HCT116 (cell line): ENCODE results near the gene PDE4B. TPM values are rescaled to one million over a fixed set of nuclear protein-coding genes. Genes with fewer than 3 reads are reported as not detected.

ENCODE experiments used
- ATAC-seq: fragments of 200-7000 bp; cut with Tn5 transposase; 2 replicates; pipeline ENCODE4 v1.9.1; 2020; ENCODE audit warnings: mild to moderate bottlenecking, moderate library complexity
- BruUV-seq: library from RNA; stranded (reverse); fragments of 400-500 nt; replicated peaks from 2 replicates; lab custom pipeline; 2021; lab: Mats Ljungman, UMichigan
- CTCF ChIA-PET: fragments of 300-600 bp; sonication (Branson Sonifier 250); formaldehyde crosslinking; loops from one replicate; lab custom pipeline; 2021; ENCODE audit warnings: antibody characterized with exemption; lab: Charles Lee
- POLR2A ChIA-PET: fragments of 300-600, 350-600 bp; sonication (Branson Sonifier 250); formaldehyde crosslinking; loops from one replicate; lab custom pipeline; 2021; ENCODE audit warnings: antibody characterized with exemption; lab: Charles Lee
- RAD21 ChIA-PET, 2 experiments: fragments of 300-600 bp; sonication (Branson Sonifier 250); formaldehyde crosslinking; loops; one replicate each; lab custom pipeline; 2023; ENCODE audit warnings: low total read pairs in 2 of 2; ENCODE audit not compliant: uncharacterized antibody in 2 of 2, unreplicated experiment in 2 of 2, low non-redundant PET in 1 of 2; lab: Charles Lee
- DNase-seq: peaks from one replicate; pipeline ENCODE4 v3.0.0-alpha.2; 2010; ENCODE audit warnings: low read depth, low spot score
- H2AFZ ChIP-seq: fragments of 200-600 bp; shearing (Covaris generic), sonication (generic); 2 replicates; pipeline ENCODE4 v1.6.1; 2017; ENCODE audit warnings: low read depth, mixed run types, mixed read lengths, antibody characterized with exemption, low read length; ENCODE audit not compliant: poor library complexity, severe bottlenecking
- H3K27ac ChIP-seq: 2 replicates; pipeline ENCODE4 v1.5.1; 2012; ENCODE audit warnings: low read depth, low read length
- H3K27me3 ChIP-seq: fragments of 200-600 bp; sonication (generic); 2 replicates; pipeline ENCODE4 v1.6.1; 2016; ENCODE audit warnings: mixed run types, low read length, mixed read lengths; ENCODE audit not compliant: insufficient read depth
- H3K36me3 ChIP-seq, 2 experiments: fragments of 200-500 bp in 1 of 2; fragments of 200-600 bp in 1 of 2; sonication (Bioruptor generic) in 1 of 2; sonication (generic) in 1 of 2; 2 replicates each; pipeline versions ENCODE4 v1.5.1 to v1.6.1; 2014 to 2016; ENCODE audit warnings: low read length in 2 of 2, inconsistent platforms in 1 of 2, mixed read lengths in 1 of 2, mixed run types in 1 of 2; ENCODE audit not compliant: insufficient read depth in 2 of 2, control insufficient read depth in 1 of 2
- H3K4me1 ChIP-seq, 2 experiments: fragments of 200-600 bp in 1 of 2; sonication (generic) in 1 of 2; 2 replicates each; pipeline versions ENCODE4 v1.5.1 to v1.6.1; 2012 to 2017; ENCODE audit warnings: low read length in 2 of 2, inconsistent platforms in 1 of 2, mild to moderate bottlenecking in 1 of 2, mixed read lengths in 1 of 2, mixed run types in 1 of 2, moderate library complexity in 1 of 2; ENCODE audit not compliant: insufficient read depth in 2 of 2, control insufficient read depth in 1 of 2
- H3K4me2 ChIP-seq: fragments of 200-600 bp; sonication (generic); 2 replicates; pipeline ENCODE4 v1.6.1; 2017; ENCODE audit warnings: mixed run types, low read length, mixed read lengths
- H3K4me3 ChIP-seq, 2 experiments: fragments of 200-600 bp in 1 of 2; sonication (generic) in 1 of 2; replicated peaks in 1 of 2; 2 replicates each; pipeline ENCODE4 v1.5.1; 2011 to 2016; ENCODE audit warnings: low read length in 2 of 2, control low read depth in 1 of 2, low read depth in 1 of 2, mild to moderate bottlenecking in 1 of 2, mixed read lengths in 1 of 2, mixed run types in 1 of 2
- H3K79me2 ChIP-seq: fragments of 200-600 bp; sonication (generic); 2 replicates; pipeline ENCODE4 v1.6.1; 2017; ENCODE audit warnings: mild to moderate bottlenecking, mixed run types, low read length, moderate library complexity, mixed read lengths; ENCODE audit not compliant: insufficient read depth
- H3K9ac ChIP-seq: fragments of 200-600 bp; sonication (generic); 2 replicates; pipeline ENCODE4 v1.6.1; 2016; ENCODE audit warnings: low read length, mixed read lengths
- H3K9me2 ChIP-seq: fragments of 200-600 bp; sonication (generic), shearing (Covaris generic); 2 replicates; pipeline ENCODE4 v1.6.1; 2017; ENCODE audit warnings: mixed run types, mild to moderate bottlenecking, moderate library complexity; ENCODE audit not compliant: insufficient read depth
- H3K9me3 ChIP-seq, 2 experiments: fragments of 200-500 bp in 1 of 2; fragments of 200-600 bp in 1 of 2; sonication (Bioruptor generic) in 1 of 2; sonication (generic) in 1 of 2; 2 replicates each; pipeline ENCODE4 v1.6.1; 2014 to 2017; ENCODE audit warnings: low read length in 2 of 2, mixed read lengths in 2 of 2, inconsistent platforms in 1 of 2, low read depth in 1 of 2, mild to moderate bottlenecking in 1 of 2, mixed run types in 1 of 2, moderate library complexity in 1 of 2; ENCODE audit not compliant: control insufficient read depth in 1 of 2, insufficient read depth in 1 of 2
- H4K20me1 ChIP-seq: fragments of 200-600 bp; sonication (generic), shearing (Covaris generic); 2 replicates; pipeline ENCODE4 v1.6.1; 2017; ENCODE audit warnings: mixed run types, mild to moderate bottlenecking, moderate library complexity; ENCODE audit not compliant: insufficient read depth
- CEBPB ChIP-seq: IDR thresholded peaks from 2 replicates; pipeline ENCODE4 v1.6.1; 2012; ENCODE audit warnings: low read depth
- ELF1 ChIP-seq: IDR thresholded peaks from 2 replicates; pipeline ENCODE4 v1.6.1; 2012; ENCODE audit warnings: low read depth, borderline replicate concordance
- POLR2AphosphoS5 ChIP-seq: IDR thresholded peaks from 2 replicates; pipeline ENCODE4 v1.6.1; 2011; ENCODE audit warnings: mild to moderate bottlenecking, low read depth, low read length, moderate library complexity
- RAD21 ChIP-seq: IDR thresholded peaks from 2 replicates; pipeline ENCODE4 v1.6.1; 2012; ENCODE audit warnings: low read depth, mild to moderate bottlenecking
- SIN3A ChIP-seq: IDR thresholded peaks from 2 replicates; pipeline ENCODE4 v1.6.1; 2012; ENCODE audit warnings: low read depth
- SP1 ChIP-seq: IDR thresholded peaks from 2 replicates; pipeline ENCODE4 v1.6.1; 2012; ENCODE audit warnings: low read depth
- SRF ChIP-seq: IDR thresholded peaks from 2 replicates; pipeline ENCODE4 v1.6.1; 2012; ENCODE audit warnings: low read depth
- intact Hi-C: fragments of 100-400 bp; cut with micrococcal nuclease; formaldehyde crosslinking; loops from 2 replicates; pipeline ENCODE4 v1.10.0; 2022
- total RNA-seq: library from RNA; stranded (reverse); gene quantifications from one replicate; pipeline ENCODE4 v1.2.1, GENCODE V29; 2021; ENCODE audit not compliant: unreplicated experiment
- TF ChIP-seq, protein P1 (sequence below): IDR thresholded peaks from 2 replicates; pipeline ENCODE4 v1.6.1; 2011; ENCODE audit warnings: mild to moderate bottlenecking, low read length, moderate library complexity; ENCODE audit not compliant: insufficient replicate concordance; ENCODE audit errors: extremely low read depth
- TF ChIP-seq, protein P2 (sequence below), 3 experiments: fragments of 200-600 bp in 1 of 3; sonication (generic) in 1 of 3; IDR thresholded peaks in 2 of 3; conservative IDR thresholded peaks in 1 of 3; 2 replicates each; pipeline ENCODE4 v1.5.1; 2012 to 2017; ENCODE audit warnings: low read depth in 2 of 3, low read length in 2 of 3, antibody characterized with exemption in 1 of 3, borderline replicate concordance in 1 of 3, control low read depth in 1 of 3, mild to moderate bottlenecking in 1 of 3, mixed read lengths in 1 of 3, mixed run types in 1 of 3, moderate library complexity in 1 of 3; ENCODE audit not compliant: insufficient read depth in 1 of 3

PDE4B gene
- total RNA-seq, 1 experiment from 2014 or later: 76.9 TPM

DNA sequence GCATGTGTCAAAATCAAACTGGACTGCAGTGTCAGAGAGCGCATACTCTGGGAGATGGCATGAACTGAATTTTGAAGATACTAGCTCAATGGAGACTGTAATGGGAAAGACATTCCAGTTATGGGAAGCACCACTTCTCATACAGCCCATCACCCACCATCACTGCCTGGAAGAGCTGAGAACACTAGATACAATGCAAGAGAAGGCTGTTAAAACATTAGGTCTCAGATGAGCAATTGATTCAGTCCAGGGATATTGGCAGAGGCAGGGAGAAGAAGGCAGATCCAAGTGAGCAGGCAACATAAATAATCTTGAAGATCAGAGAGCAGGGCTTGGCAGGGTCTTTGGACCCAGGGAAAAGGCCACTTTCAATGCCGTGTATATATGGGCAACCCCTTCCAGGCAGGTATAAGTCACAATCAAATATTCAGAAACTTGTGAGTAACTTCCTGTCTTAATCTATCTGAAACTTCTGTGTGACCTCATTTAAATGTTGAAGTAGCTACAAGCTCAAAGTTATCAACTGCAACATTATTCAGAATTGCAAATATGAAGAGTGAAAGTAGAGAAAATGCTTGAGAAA is 450.9 kb downstream of the PDE4B start:
- ChIA-PET POLR2A (no interaction called here), RAD21 (interaction anchor here (1.0 to 1.6 kb wide), 4 partner anchors 203 to 284 kb away, joined by 3 to 11 read pairs (median 4); no protein-coding TSS in a partner anchor), CTCF (interaction anchor here (0.6 to 5.1 kb wide), 8 partner anchors 10 to 290 kb away, joined by 3 to 37 read pairs (median 6); no protein-coding TSS in a partner anchor)
- BruUV-seq: no TSS peak
- H3K27me3 ChIP-seq: no peaks in the 10 kb centered on the region
- H3K4me1 ChIP-seq: peaks cover 0 to 12% of the 10 kb centered on the region in 2 experiments; a peak in 1 of 4 replicates
- H3K4me3 ChIP-seq: no peak overlapping the region
- H4K20me1 ChIP-seq: no peaks in the 10 kb centered on the region
- no peaks in the 10 kb centered on the region for H3K36me3 ChIP-seq
- H3K9me2 ChIP-seq: no peaks in the 10 kb centered on the region
- H2AFZ ChIP-seq: no peak overlapping the region
- DNase-seq: no peak
- TF ChIP-seq, protein P1, sequence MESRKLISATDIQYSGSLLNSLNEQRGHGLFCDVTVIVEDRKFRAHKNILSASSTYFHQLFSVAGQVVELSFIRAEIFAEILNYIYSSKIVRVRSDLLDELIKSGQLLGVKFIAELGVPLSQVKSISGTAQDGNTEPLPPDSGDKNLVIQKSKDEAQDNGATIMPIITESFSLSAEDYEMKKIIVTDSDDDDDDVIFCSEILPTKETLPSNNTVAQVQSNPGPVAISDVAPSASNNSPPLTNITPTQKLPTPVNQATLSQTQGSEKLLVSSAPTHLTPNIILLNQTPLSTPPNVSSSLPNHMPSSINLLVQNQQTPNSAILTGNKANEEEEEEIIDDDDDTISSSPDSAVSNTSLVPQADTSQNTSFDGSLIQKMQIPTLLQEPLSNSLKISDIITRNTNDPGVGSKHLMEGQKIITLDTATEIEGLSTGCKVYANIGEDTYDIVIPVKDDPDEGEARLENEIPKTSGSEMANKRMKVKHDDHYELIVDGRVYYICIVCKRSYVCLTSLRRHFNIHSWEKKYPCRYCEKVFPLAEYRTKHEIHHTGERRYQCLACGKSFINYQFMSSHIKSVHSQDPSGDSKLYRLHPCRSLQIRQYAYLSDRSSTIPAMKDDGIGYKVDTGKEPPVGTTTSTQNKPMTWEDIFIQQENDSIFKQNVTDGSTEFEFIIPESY: no peak
- no peak for TF ChIP-seq POLR2AphosphoS5
- TF ChIP-seq, protein P2, sequence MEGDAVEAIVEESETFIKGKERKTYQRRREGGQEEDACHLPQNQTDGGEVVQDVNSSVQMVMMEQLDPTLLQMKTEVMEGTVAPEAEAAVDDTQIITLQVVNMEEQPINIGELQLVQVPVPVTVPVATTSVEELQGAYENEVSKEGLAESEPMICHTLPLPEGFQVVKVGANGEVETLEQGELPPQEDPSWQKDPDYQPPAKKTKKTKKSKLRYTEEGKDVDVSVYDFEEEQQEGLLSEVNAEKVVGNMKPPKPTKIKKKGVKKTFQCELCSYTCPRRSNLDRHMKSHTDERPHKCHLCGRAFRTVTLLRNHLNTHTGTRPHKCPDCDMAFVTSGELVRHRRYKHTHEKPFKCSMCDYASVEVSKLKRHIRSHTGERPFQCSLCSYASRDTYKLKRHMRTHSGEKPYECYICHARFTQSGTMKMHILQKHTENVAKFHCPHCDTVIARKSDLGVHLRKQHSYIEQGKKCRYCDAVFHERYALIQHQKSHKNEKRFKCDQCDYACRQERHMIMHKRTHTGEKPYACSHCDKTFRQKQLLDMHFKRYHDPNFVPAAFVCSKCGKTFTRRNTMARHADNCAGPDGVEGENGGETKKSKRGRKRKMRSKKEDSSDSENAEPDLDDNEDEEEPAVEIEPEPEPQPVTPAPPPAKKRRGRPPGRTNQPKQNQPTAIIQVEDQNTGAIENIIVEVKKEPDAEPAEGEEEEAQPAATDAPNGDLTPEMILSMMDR (IDR thresholded peaks at IDR 0.05 in 2 of 3, conservative IDR thresholded peaks at IDR 0.05 in 1 of 3; ENCODE audit: borderline replicate concordance in 1 of 3, insufficient read depth in 1 of 3, low read depth in 2 of 3, low read length in 2 of 3): no peak
- no peak for TF ChIP-seq RAD21
- no peak for TF ChIP-seq CEBPB
- TF ChIP-seq SIN3A: no peak
- no peak for TF ChIP-seq SP1
- no peak for TF ChIP-seq ELF1
- TF ChIP-seq SRF: no peak
- H3K27ac ChIP-seq: no peak overlapping the region
- intact Hi-C loops: loop anchor here (10.0 kb wide), 2 partner anchors 819 to 1179 kb away; partner anchors contain the start of genes LEPR and LEPROT
- no peak for ATAC-seq
- no peaks in the 10 kb centered on the region for H3K9me3 ChIP-seq
- H3K4me2 ChIP-seq: no peak overlapping the region
- H3K9ac ChIP-seq: no peak overlapping the region
- no peaks in the 10 kb centered on the region for H3K79me2 ChIP-seq
